Small intestine (tissue), 7 donors: Measurements from ENCODE around the gene ASB1. TPM values are rescaled to one million over a fixed set of nuclear protein-coding genes. Genes with fewer than 3 reads are reported as not detected.

Source experiments
- DNase-seq, 2 donors: peaks; one replicate each; pipeline versions ENCODE4 v3.0.0 to v3.0.0-alpha.2; 2013
- FAIRE-seq: peaks from 2 replicates; lab custom pipeline; 2012; peaks lifted over from hg19 to GRCh38; lab: Jason Lieb, UNC
- H3K27ac ChIP-seq, 3 donors: one replicate each; pipeline ENCODE4 v1.5.1; 2013; ENCODE audit warnings: low read length in 2 of 3, mild to moderate bottlenecking in 2 of 3, control low read depth in 1 of 3, inconsistent platforms in 1 of 3, low read depth in 1 of 3, moderate library complexity in 1 of 3
- H3K27me3 ChIP-seq, 3 donors: one replicate each; pipeline ENCODE4 v1.6.1; 2013; ENCODE audit warnings: low read length in 3 of 3, inconsistent platforms in 1 of 3; ENCODE audit not compliant: control insufficient read depth in 3 of 3, insufficient read depth in 3 of 3
- H3K36me3 ChIP-seq, 3 donors: one replicate each; pipeline ENCODE4 v1.6.1; 2013; ENCODE audit warnings: low read length in 3 of 3, inconsistent platforms in 1 of 3, low read depth in 1 of 3, mild to moderate bottlenecking in 1 of 3, moderate library complexity in 1 of 3; ENCODE audit not compliant: control insufficient read depth in 3 of 3, insufficient read depth in 2 of 3
- H3K4me1 ChIP-seq, 3 donors: one replicate each; pipeline ENCODE4 v1.6.1; 2013; ENCODE audit warnings: low read length in 2 of 3, inconsistent platforms in 1 of 3, low read depth in 1 of 3, mild to moderate bottlenecking in 1 of 3, moderate library complexity in 1 of 3; ENCODE audit not compliant: control insufficient read depth in 3 of 3, insufficient read depth in 2 of 3
- H3K4me3 ChIP-seq, 3 donors: one replicate each; pipeline ENCODE4 v1.5.1; 2013; ENCODE audit warnings: low read length in 3 of 3, control low read depth in 1 of 3, inconsistent platforms in 1 of 3, low read depth in 1 of 3, mild to moderate bottlenecking in 1 of 3, moderate library complexity in 1 of 3
- H3K9me3 ChIP-seq, 2 donors: one replicate each; pipeline ENCODE4 v1.6.1; 2013; ENCODE audit warnings: low read depth in 1 of 2, low read length in 1 of 2; ENCODE audit not compliant: control insufficient read depth in 2 of 2, insufficient read depth in 1 of 2
- WGBS, 3 donors: extraction: QIAGEN DNeasy Blood & Tissue Kit; methylation state at CpG; one replicate each; pipeline ENCODE4 v1.1.7; 2013; 5-methylcytosine and 5-hydroxymethylcytosine counted together
- polyA plus RNA-seq, 4 donors: library from polyadenylated mRNA; stranded (reverse) in 3 of 4; unstranded in 1 of 4; fragments of 200-250 nt in 3 of 4; fragments of 120-200 nt in 1 of 4; gene quantifications; one replicate each; pipeline versions ENCODE4 v1.2.1 to v1.2.3, GENCODE V29; 2013
- donor health status: healthy with polysubstance abuse.
- donor health status: control.
- donor health status: control.
- donor health status: Bipolar disorder and iron deficiency.
- donor health status: healthy.

ASB1 gene
- polyA plus RNA-seq, 4 donors: 11.2 to 20.3 (median 15.2) TPM

DNA sequence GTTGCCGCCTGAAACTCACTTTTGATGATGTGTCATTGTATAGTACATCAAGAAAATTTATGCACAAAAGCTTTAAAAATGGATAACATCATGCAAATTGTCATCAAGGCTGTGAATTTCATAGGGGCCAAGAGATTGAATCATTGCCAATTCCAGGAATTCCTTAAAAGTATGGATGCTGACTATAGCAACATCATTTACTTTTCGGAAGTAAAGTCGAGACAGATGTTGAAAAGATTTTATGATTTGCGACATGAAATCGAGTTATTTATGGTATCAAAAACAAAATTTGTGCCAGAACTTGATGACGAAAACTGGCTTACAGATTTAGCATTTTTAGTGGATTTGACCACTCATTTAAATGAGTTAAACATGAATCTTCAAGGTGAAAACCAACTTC, 56.3 kb downstream of the ASB1 start:
- FAIRE-seq (no peak), DNase-seq (no peak)
- no peak overlapping the region for H3K27ac ChIP-seq
- no peaks in the 10 kb centered on the region for H3K27me3 ChIP-seq
- no peak overlapping the region for H3K4me3 ChIP-seq
- WGBS, 3 donors: 78 to 91% (median 89%) methylated on average over 6 of the region's 6 CpGs
- no peaks in the 10 kb centered on the region for H3K36me3 ChIP-seq
- no peaks in the 10 kb centered on the region for H3K9me3 ChIP-seq
- H3K4me1 ChIP-seq: no peaks in the 10 kb centered on the region

GRCh38 chr2:238483656-238484055, 56.9 kb downstream of the ASB1 start:
- H3K27ac ChIP-seq: no peak overlapping the region
- H3K27me3 ChIP-seq: no peaks in the 10 kb centered on the region
- H3K9me3 ChIP-seq: no peaks in the 10 kb centered on the region
- DNase-seq: no peak
- FAIRE-seq: no peak
- H3K36me3 ChIP-seq: no peaks in the 10 kb centered on the region
- no peak overlapping the region for H3K4me3 ChIP-seq
- 76 to 81% (median 77%) methylated on average over 8 of the region's 8 CpGs for WGBS, 3 donors
- H3K4me1 ChIP-seq: no peaks in the 10 kb centered on the region

DNA sequence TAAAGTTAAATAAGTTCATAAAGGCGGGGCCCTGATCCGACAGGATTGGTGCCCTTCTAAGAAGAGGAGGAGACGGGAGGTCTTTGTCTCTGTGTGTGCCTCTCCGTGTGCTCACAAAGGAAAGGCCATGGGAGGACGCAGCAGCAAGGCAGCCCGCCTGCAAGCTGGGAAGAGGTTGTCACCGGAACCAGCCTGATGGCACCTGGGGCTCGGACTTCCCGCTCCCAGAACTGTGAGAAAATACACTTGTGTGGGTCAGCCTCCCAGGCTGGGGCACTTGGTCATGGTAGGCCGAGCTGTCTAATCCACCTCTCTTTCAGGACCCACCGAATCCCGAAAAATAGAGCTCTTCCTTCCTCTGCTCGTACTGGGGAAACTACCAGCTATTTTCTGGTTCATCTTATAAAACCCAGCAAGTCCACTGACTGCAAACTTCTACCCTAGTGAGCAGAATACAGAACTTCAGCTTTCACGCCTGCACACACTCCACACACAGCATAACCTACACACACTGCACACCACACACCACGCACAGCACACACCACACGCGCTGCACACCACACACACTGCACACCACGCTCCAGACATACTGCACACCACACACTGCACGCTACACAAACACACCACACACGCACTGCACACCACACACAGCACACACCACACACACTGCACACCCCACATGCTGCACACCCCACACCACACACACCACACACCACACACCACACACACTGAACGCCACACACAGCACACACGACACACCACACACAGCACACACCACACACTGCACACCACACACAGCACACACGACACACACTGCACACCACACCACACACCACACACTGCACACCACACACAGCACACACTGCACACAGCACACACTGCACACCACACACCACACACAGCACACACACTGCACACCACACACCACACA, 58.1 kb downstream of the ASB1 start:
- no peaks in the 10 kb centered on the region for H3K4me1 ChIP-seq
- no peaks in the 10 kb centered on the region for H3K27me3 ChIP-seq
- H3K36me3 ChIP-seq: no peaks in the 10 kb centered on the region
- H3K27ac ChIP-seq: no peak overlapping the region
- no peak overlapping the region for H3K4me3 ChIP-seq
- WGBS, 3 donors: 91 to 93% (median 92%) methylated on average over 23 of the region's 23 CpGs
- FAIRE-seq: no peak
- DNase-seq: no peak
- no peaks in the 10 kb centered on the region for H3K9me3 ChIP-seq

DNA sequence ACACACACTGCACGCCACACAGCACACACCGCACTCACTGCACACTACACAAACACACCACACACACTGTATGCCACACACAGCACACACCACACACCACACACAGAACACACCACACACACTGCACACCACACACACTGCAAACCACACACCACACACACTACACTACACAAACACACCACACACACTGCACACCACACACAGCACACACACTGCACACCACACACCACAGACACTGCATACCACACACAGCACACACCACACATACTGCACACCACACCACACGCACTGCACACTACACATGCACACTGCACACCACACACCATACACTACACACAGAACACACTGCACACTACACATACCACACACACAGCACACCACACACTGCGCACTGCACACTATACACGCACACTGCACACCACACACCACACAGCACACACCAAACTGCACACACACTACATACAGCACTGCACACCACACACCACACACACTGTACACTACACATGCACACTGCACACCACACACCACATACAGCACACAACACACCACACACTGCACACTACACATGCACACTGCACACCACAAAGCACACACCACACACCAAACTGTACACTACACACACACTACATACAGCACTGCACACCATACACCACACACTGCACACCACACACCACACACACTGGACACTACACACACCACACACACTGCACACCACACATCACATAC, 59.6 kb downstream of the ASB1 start:
- no peak overlapping the region for H3K4me3 ChIP-seq
- FAIRE-seq (no peak), DNase-seq (no peak)
- no peaks in the 10 kb centered on the region for H3K27me3 ChIP-seq
- no peak overlapping the region for H3K27ac ChIP-seq
- no peaks in the 10 kb centered on the region for H3K36me3 ChIP-seq
- 94 to 98% (median 95%) methylated on average over 5 of the region's 5 CpGs for WGBS, 3 donors
- H3K9me3 ChIP-seq: no peaks in the 10 kb centered on the region
- no peaks in the 10 kb centered on the region for H3K4me1 ChIP-seq

GRCh38 chr2:238487134-238487533, 60.4 kb downstream of the ASB1 start:
- WGBS, 3 donors: 88 to 94% (median 88%) methylated on average over 14 of the region's 14 CpGs
- FAIRE-seq (no peak), DNase-seq (no peak)
- Histone ChIP-seq H3K4me3 (no peak overlapping the region), H3K9me3 (no peaks in the 10 kb centered on the region), H3K36me3 (no peaks in the 10 kb centered on the region), H3K27ac (no peak overlapping the region), H3K4me1 (no peaks in the 10 kb centered on the region), H3K27me3 (no peaks in the 10 kb centered on the region)

DNA sequence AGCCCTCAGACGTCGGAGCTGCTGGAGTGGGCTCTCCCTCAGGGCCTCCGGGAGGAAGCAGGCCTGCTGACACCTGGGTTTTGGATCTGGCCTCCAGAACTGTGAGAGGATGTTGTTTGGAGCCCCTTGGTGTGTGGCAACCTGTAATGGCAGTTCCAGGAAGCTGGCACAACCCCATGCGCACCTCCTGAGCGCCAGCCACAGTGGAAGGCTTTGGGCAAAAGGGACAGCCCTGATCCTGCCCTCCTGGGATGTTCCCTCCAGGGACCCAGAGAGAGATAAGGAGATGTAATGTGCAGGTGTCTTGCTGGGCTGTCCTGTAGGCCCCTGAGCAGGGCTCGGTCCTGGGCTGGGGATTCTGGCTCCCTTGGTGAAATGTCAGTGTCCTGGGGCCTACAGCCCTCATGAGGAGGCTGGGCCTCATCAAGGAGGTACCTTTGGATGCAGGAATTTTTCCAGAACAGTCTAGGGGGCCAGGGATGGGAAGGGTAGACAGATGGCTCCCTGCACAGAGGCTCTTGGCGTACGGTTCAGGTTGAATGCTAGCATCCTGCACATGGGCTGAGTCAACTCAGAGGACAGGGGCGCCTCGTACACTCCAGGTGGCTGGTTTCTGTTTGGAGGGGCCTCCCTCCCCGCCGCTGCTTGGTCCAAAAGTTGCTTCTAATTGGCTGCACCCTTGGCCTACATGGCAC, 61.1 kb downstream of the ASB1 start:
- no peaks in the 10 kb centered on the region for H3K9me3 ChIP-seq
- no peak overlapping the region for H3K27ac ChIP-seq
- H3K36me3 ChIP-seq: no peaks in the 10 kb centered on the region
- H3K4me3 ChIP-seq: no peak overlapping the region
- FAIRE-seq (no peak), DNase-seq (no peak)
- H3K27me3 ChIP-seq: no peaks in the 10 kb centered on the region
- no peaks in the 10 kb centered on the region for H3K4me1 ChIP-seq
- WGBS, 3 donors: 89 to 92% (median 90%) methylated on average over 12 of the region's 12 CpGs

DNA sequence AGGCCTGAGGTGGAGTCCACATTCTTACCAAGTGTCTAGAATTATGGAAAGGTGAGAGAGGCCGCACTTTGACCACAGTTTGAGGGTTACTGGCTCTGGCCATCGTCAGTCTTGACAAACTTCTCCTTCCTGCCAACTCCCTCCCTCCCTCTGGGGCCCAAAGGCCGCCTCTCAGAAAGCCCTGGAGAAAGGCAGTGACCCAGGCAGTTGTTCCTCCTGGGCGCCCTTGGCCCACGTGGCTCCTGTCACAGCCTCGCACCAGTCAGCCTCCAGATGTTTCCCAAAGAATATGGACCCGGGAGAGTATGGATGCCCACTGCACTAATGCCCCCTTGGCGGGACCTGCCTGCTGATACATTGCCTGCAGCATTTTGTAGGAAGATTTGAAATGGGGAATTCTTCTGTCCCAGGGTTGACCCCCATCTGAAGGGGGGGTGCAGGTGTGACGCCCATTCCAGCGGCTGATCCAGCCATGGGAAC, 61.7 kb downstream of the ASB1 start:
- FAIRE-seq: no peak
- Histone ChIP-seq H3K27ac (no peak overlapping the region), H3K36me3 (no peaks in the 10 kb centered on the region), H3K27me3 (no peaks in the 10 kb centered on the region), H3K9me3 (no peaks in the 10 kb centered on the region), H3K4me3 (no peak overlapping the region), H3K4me1 (no peaks in the 10 kb centered on the region)
- 76 to 84% (median 84%) methylated on average over 9 to 10 of the region's 10 CpGs for WGBS, 3 donors
- no peak for DNase-seq

DNA sequence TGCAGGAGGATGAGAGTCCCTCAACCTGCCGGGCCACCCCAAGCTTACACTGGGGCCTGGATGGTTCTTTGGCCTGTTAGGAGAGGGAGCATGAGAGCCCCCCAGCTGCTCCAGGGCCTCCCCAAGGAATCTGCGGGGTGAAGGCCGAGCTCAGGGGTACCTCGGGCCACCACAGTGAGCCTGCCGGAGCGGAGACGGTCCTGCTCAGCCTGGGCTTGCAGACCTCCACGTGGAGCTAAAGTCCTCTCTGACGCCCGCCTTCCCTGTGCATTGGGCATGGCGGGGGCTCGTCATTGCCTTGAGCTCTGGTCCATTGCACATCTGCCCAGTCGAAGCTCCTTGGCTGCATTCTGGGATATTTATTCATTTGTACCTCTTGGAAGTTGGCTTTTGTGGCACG, 62.7 kb downstream of the ASB1 start:
- 84 to 87% (median 87%) methylated on average over 14 of the region's 14 CpGs for WGBS, 3 donors
- H3K4me3 ChIP-seq: no peak overlapping the region
- H3K36me3 ChIP-seq: no peaks in the 10 kb centered on the region
- DNase-seq (no peak), FAIRE-seq (no peak)
- no peaks in the 10 kb centered on the region for H3K9me3 ChIP-seq
- H3K27ac ChIP-seq: no peak overlapping the region
- H3K4me1 ChIP-seq: peaks cover 0 to 2% (median 0%) of the 10 kb centered on the region in 3 donors
- no peaks in the 10 kb centered on the region for H3K27me3 ChIP-seq
